RCC 7860 (cell line): ENCODE results near the gene ZMIZ2.
"Not testable (repeated sequence)": the region's sequence is repeated elsewhere in the genome, so short reads cannot be mapped to it uniquely, and the experiment has no call there.

Source experiments
- DNase-seq: peaks from one replicate; pipeline ENCODE4 v3.0.0-alpha.2; 2015; ENCODE audit warnings: low spot score
- FAIRE-seq: peaks from 2 replicates; lab custom pipeline; 2012; peaks lifted over from hg19 to GRCh38; lab: Jason Lieb, UNC

The ZMIZ2 gene

GRCh38 chr7:44796504-44797328, 48.1 kb downstream of the ZMIZ2 start, which contains the start of gene PPIA:
Gene PPIA (plus strand): TSS chr7:44796681. CDS start chr7:44796725, 44 bp downstream.
- DNase-seq (peak; percentile 97), FAIRE-seq (peak; percentile 36)

GRCh38 chr7:44797329-44798258, 48.9 kb downstream of the ZMIZ2 start:
- FAIRE-seq, result peak; percentile 54
- peak; percentile 83 for DNase-seq

GRCh38 chr7:44798649-44799305, 50.1 kb downstream of the ZMIZ2 start:
- no peak for FAIRE-seq
- DNase-seq, result no peak

- FAIRE-seq, result no peak
- DNase-seq, result no peak
These were observed 51.3 kb downstream of the ZMIZ2 start for GRCh38 chr7:44799939-44800338.

GRCh38 chr7:44801890-44802289, 53.2 kb downstream of the ZMIZ2 start:
- FAIRE-seq (no peak), DNase-seq (peak; percentile 39)

- FAIRE-seq, result no peak
These were observed 53.9 kb downstream of the ZMIZ2 start for GRCh38 chr7:44802418-44803025.

GRCh38 chr7:44803828-44804519, 55.3 kb downstream of the ZMIZ2 start:
- not testable (repeated sequence) for DNase-seq, FAIRE-seq

More at GRCh38 chr7:44802418-44803025, 53.9 kb downstream of the ZMIZ2 start:
- DNase-seq, result no peak

GRCh38 chr7:44805950-44806349, 57.3 kb downstream of the ZMIZ2 start:
- no peak for FAIRE-seq
- DNase-seq, result no peak

GRCh38 chr7:44808914-44809393, 60.3 kb downstream of the ZMIZ2 start:
- DNase-seq (no peak), FAIRE-seq (no peak)

- FAIRE-seq, result no peak
These were observed 62.4 kb downstream of the ZMIZ2 start for GRCh38 chr7:44811093-44811492.

GRCh38 chr7:44811571-44811970, 62.9 kb downstream of the ZMIZ2 start:
- FAIRE-seq (no peak), DNase-seq (no peak)

More at GRCh38 chr7:44811093-44811492, 62.4 kb downstream of the ZMIZ2 start:
- no peak for DNase-seq

- DNase-seq, result no peak
- FAIRE-seq, result no peak
These were observed 66.3 kb downstream of the ZMIZ2 start for GRCh38 chr7:44814919-44815318.

- FAIRE-seq (no peak), DNase-seq (no peak)
These were observed 70.6 kb downstream of the ZMIZ2 start for GRCh38 chr7:44819292-44819691.
